RWPE1 (cell line): ENCODE measurements around the gene PRKN.

Experiments used
- CTCF ChIA-PET: fragments of 350-600 bp; sonication (Branson Sonifier 250); formaldehyde crosslinking; extraction: SDS; loops from one replicate; lab custom pipeline; 2021; lab: Yijun Ruan, JAX
- POLR2A ChIA-PET: fragments of 400-600 bp; formaldehyde crosslinking; extraction: SDS; loops from one replicate; lab custom pipeline; 2020; ENCODE audit warnings: antibody characterized with exemption; ENCODE audit not compliant: low non-redundant PET; lab: Yijun Ruan, JAX
- DNase-seq: peaks from one replicate; pipeline ENCODE4 v3.0.0; 2012; ENCODE audit warnings: low spot score
- H3K27ac ChIP-seq: fragments of 450-650 bp; 2 replicates; pipeline ENCODE4 v1.5.1; 2017
- CTCF ChIP-seq: fragments of 450-650 bp; conservative IDR thresholded peaks from 2 replicates; pipeline ENCODE4 v1.5.1; 2017; ENCODE audit warnings: low read depth, mild to moderate bottlenecking

Gene PRKN

GRCh38 chr6:161647234-161647633, 1080.3 kb downstream of the PRKN start:
- ChIA-PET CTCF (no interaction called here), POLR2A (no interaction called here)
- no peak for TF ChIP-seq CTCF
- H3K27ac ChIP-seq = no peak overlapping the region
- DNase-seq = no peak

- ChIA-PET CTCF (no interaction called here), POLR2A (no interaction called here)
Measured at GRCh38 chr6:161644521-161644920, 1083.0 kb downstream of the PRKN start.

GRCh38 chr6:161641175-161641574, 1086.4 kb downstream of the PRKN start:
- H3K27ac ChIP-seq = no peak overlapping the region
- TF ChIP-seq CTCF = no peak
- DNase-seq = no peak
- ChIA-PET POLR2A (no interaction called here), CTCF (no interaction called here)

More at GRCh38 chr6:161644521-161644920, 1083.0 kb downstream of the PRKN start:
- no peak for TF ChIP-seq CTCF
- DNase-seq = no peak
- peak overlapping the region; percentile 45 for H3K27ac ChIP-seq

GRCh38 chr6:161639772-161640171, 1087.8 kb downstream of the PRKN start:
- no peak overlapping the region for H3K27ac ChIP-seq
- ChIA-PET POLR2A (no interaction called here), CTCF (interaction anchor here (0.7 kb wide), 1 partner anchor 107 kb away, joined by 9 read pairs; no protein-coding TSS in a partner anchor)
- TF ChIP-seq CTCF = no peak
- DNase-seq = no peak

DNA sequence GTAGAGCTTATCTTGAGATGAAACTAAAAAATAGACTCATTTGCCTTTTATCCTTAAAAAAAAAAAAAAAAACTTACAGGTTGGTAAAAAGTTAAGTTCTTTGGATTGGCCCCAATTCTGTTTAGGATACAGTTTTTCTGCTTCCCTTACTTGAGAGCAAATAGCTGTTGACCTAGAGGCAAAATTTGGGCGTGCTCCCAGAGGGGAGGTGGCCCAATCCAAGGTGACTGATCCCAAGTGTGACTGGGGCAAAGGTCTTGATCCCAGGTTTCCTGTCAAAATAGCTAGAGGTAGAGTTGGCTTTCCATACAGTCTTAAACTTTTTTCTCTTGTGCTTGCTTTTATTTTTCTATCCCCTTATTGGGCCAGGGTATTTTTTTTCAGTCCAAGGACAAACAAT, 1089.9 kb downstream of the PRKN start:
- POLR2A ChIA-PET = no interaction called here
- no peak overlapping the region for H3K27ac ChIP-seq
- DNase-seq = no peak
- TF ChIP-seq CTCF = no peak
- CTCF ChIA-PET = no interaction called here

DNA sequence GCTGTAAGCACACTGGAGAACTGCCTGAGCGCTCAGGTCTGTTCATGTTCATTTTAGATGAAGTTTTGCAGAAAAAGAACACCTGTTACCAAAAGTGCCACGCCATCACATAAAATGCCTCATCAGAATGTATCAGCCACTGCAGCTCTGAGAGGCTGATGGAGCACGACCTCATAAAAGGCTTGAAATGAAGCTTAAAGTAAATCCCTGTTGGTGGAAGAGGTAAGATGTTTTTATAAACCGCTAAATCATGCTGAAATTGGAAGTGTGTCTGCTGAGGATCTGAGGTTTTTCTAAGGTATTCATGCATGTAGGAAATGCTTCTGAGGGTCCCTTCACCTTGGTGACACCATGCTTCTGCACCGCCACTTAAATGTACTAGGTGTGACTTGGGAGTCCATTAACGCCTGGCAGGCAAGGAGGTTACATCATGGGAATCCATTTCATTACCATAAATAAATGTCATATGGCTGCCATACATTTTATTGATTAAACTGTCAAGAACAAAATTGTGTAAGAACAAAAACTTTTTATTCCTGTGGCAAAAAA, 1090.6 kb downstream of the PRKN start:
- POLR2A ChIA-PET = no interaction called here
- DNase-seq = no peak
- CTCF ChIA-PET = no interaction called here
- no peak overlapping the region for H3K27ac ChIP-seq
- no peak for TF ChIP-seq CTCF
